Occipital lobe (tissue), 2 donors: ENCODE data around the gene LRP11. TPM values are rescaled to one million over a fixed set of nuclear protein-coding genes. Genes with fewer than 3 reads are reported as not detected.
A peak's percentile ranks its signal among the peaks of the same experiment; 100 is the strongest.
"Not testable (repeated sequence)": the region's sequence is repeated elsewhere in the genome, so short reads cannot be mapped to it uniquely, and the experiment has no call there.

ENCODE experiments used
- DNase-seq: peaks from one replicate; lab custom pipeline; 2025; lab: John Stamatoyannopoulos, UW
- total RNA-seq: library from RNA; depleted of rRNA; stranded (reverse); fragments of >200 nt; gene quantifications from one replicate; pipeline ENCODE4 v1.2.3, GENCODE V29; 2014

LRP11 gene
- total RNA-seq, 1 donor from 2014 or later, result 35.2 TPM

GRCh38 chr6:149851461-149852110 is 12.6 kb downstream of the LRP11 start:
- no peak for DNase-seq

- not testable (repeated sequence) for DNase-seq
Measured at GRCh38 chr6:149848343-149848742, 15.8 kb downstream of the LRP11 start.

GRCh38 chr6:149847939-149848267 is 16.3 kb downstream of the LRP11 start:
- DNase-seq, result no peak

GRCh38 chr6:149846321-149846720 is 17.8 kb downstream of the LRP11 start:
- peak; percentile 19 for DNase-seq

- no peak for DNase-seq
Measured at GRCh38 chr6:149845549-149845948, 18.6 kb downstream of the LRP11 start.

GRCh38 chr6:149844480-149844879 is 19.7 kb downstream of the LRP11 start:
- DNase-seq, result no peak

GRCh38 chr6:149844036-149844435 is 20.1 kb downstream of the LRP11 start:
- DNase-seq, result not testable (repeated sequence)

GRCh38 chr6:149843051-149843633 is 21.0 kb downstream of the LRP11 start:
- DNase-seq, result no peak

GRCh38 chr6:149842331-149842730 is 21.8 kb downstream of the LRP11 start:
- no peak for DNase-seq

- DNase-seq, result no peak
Measured at GRCh38 chr6:149840345-149841075, 23.6 kb downstream of the LRP11 start.

- DNase-seq, result peak; percentile 32
Measured at GRCh38 chr6:149834513-149835481, 29.4 kb downstream of the LRP11 start.

- DNase-seq, result no peak
Measured at GRCh38 chr6:149833651-149834050, 30.5 kb downstream of the LRP11 start.

GRCh38 chr6:149831308-149831820 is 32.8 kb downstream of the LRP11 start:
- DNase-seq, result no peak

- no peak for DNase-seq
Measured at GRCh38 chr6:149830731-149831307, 33.3 kb downstream of the LRP11 start.

GRCh38 chr6:149825292-149825691 is 38.9 kb downstream of the LRP11 start:
- no peak for DNase-seq

- no peak for DNase-seq
Measured at GRCh38 chr6:149823013-149823412, 41.1 kb downstream of the LRP11 start.

- DNase-seq, result no peak
Measured at GRCh38 chr6:149821492-149821891, 42.7 kb downstream of the LRP11 start.

- DNase-seq, result no peak
Measured at GRCh38 chr6:149820506-149820905, 43.7 kb downstream of the LRP11 start.

GRCh38 chr6:149815788-149816187 is 48.4 kb downstream of the LRP11 start:
- DNase-seq, result no peak

GRCh38 chr6:149813351-149813750 is 50.8 kb downstream of the LRP11 start:
- DNase-seq, result no peak

GRCh38 chr6:149809798-149810197 is 54.4 kb downstream of the LRP11 start:
- DNase-seq, result no peak
